Smooth muscle cell (in vitro differentiated cells): ENCODE data around the gene SLC2A13. TPM values are rescaled to one million over a fixed set of nuclear protein-coding genes. Genes with fewer than 3 reads are reported as not detected.

Source experiments
- DNase-seq: peaks from one replicate; lab custom pipeline; 2025; ENCODE audit not compliant: unreplicated experiment; lab: John Stamatoyannopoulos, UW
- H2AFZ ChIP-seq: fragments of 200-600 bp; sonication (generic); 2 replicates; pipeline ENCODE4 v1.6.0; 2016; ENCODE audit warnings: antibody characterized with exemption, low read depth, mild to moderate bottlenecking
- H3F3A ChIP-seq: fragments of 200-600 bp; sonication (generic); 2 replicates; pipeline ENCODE4 v1.6.0; 2017; ENCODE audit warnings: antibody characterized with exemption, low read depth
- H3K27ac ChIP-seq: fragments of 200-600 bp; sonication (generic); 2 replicates; pipeline ENCODE4 v1.5.1; 2016; ENCODE audit warnings: low read depth, mild to moderate bottlenecking
- H3K27me3 ChIP-seq: fragments of 200-600 bp; sonication (generic); 2 replicates; pipeline ENCODE4 v1.6.1; 2016; ENCODE audit warnings: low read depth, mild to moderate bottlenecking
- H3K36me3 ChIP-seq: fragments of 200-600 bp; sonication (generic); 2 replicates; pipeline ENCODE4 v1.5.1; 2016; ENCODE audit warnings: low read depth
- H3K4me1 ChIP-seq: fragments of 200-600 bp; sonication (generic); 2 replicates; pipeline ENCODE4 v1.5.1; 2016; ENCODE audit warnings: low read depth
- H3K4me2 ChIP-seq: fragments of 200-600 bp; sonication (generic); 2 replicates; pipeline ENCODE4 v1.6.0; 2016; ENCODE audit warnings: mild to moderate bottlenecking
- H3K4me3 ChIP-seq: fragments of 200-600 bp; sonication (generic); 2 replicates; pipeline ENCODE4 v1.5.1; 2016; ENCODE audit warnings: mild to moderate bottlenecking
- H3K79me2 ChIP-seq: fragments of 200-600 bp; sonication (generic); 2 replicates; pipeline ENCODE4 v1.6.0; 2016; ENCODE audit warnings: low read depth, mild to moderate bottlenecking
- H3K9ac ChIP-seq: fragments of 200-600 bp; sonication (generic); 2 replicates; pipeline ENCODE4 v1.6.0; 2016; ENCODE audit warnings: low read depth
- H3K9me3 ChIP-seq: fragments of 200-600 bp; sonication (generic); replicated peaks from 2 replicates; pipeline ENCODE4 v1.5.1; 2016; ENCODE audit warnings: low read depth
- H4K20me1 ChIP-seq: fragments of 200-600 bp; sonication (generic); 2 replicates; pipeline ENCODE4 v1.6.0; 2016; ENCODE audit warnings: low read depth
- CTCF ChIP-seq: fragments of 200-600 bp; sonication (generic); IDR thresholded peaks from 2 replicates; pipeline ENCODE4 v1.5.1; 2017; ENCODE audit warnings: borderline replicate concordance, mild to moderate bottlenecking, antibody characterized with exemption; ENCODE audit not compliant: insufficient read depth, poor library complexity, severe bottlenecking
- WGBS: methylation state at CpG from one replicate; pipeline ENCODE4 v1.1.7; 2016; ENCODE audit warnings: low lambda C conversion rate; 5-methylcytosine and 5-hydroxymethylcytosine counted together
- polyA plus RNA-seq: library from polyadenylated mRNA; unstranded; fragments of >200 nt; fragmentation: Nextera tagmentation; extraction: Ambion mirVana; gene quantifications from 2 replicates; pipeline ENCODE4 v1.2.1, GENCODE V29; 2016
- total RNA-seq: library from RNA; depleted of rRNA; stranded (reverse); fragments of >200 nt; gene quantifications from 2 replicates; pipeline ENCODE4 v1.2.3, GENCODE V29; 2014

The SLC2A13 gene
- total and polyA plus RNA-seq, 2 experiments from 2014 or later = 9.6 to 27.4 TPM

- H3K9ac ChIP-seq = no peak overlapping the region
- no peaks in the 10 kb centered on the region for H3K9me3 ChIP-seq
- H3K27me3 ChIP-seq = no peaks in the 10 kb centered on the region
- peaks cover 70% of the 10 kb centered on the region for H3K79me2 ChIP-seq
- TF ChIP-seq CTCF = no peak
- no peak overlapping the region for H3K4me2 ChIP-seq
- H2AFZ ChIP-seq = no peak overlapping the region
- peaks cover 18% of the 10 kb centered on the region for H3K4me1 ChIP-seq
- no peak for DNase-seq
- no peak overlapping the region for H3K4me3 ChIP-seq
- no peaks in the 10 kb centered on the region for H3F3A ChIP-seq
- H3K27ac ChIP-seq = no peak overlapping the region
- 55% methylated on average over 3 of the region's 3 CpGs for WGBS
- H4K20me1 ChIP-seq = peaks cover 18% of the 10 kb centered on the region
- no peaks in the 10 kb centered on the region for H3K36me3 ChIP-seq
Observed at GRCh38 chr12:40099423-40099853, 6.4 kb downstream of the SLC2A13 start.

GRCh38 chr12:40098406-40099145 lies 7.3 kb downstream of the SLC2A13 start:
- DNase-seq = no peak

GRCh38 chr12:40093512-40093911 lies 12.4 kb downstream of the SLC2A13 start:
- H3K27ac ChIP-seq = peak overlapping the region; percentile 75
- no peaks in the 10 kb centered on the region for H3K36me3 ChIP-seq
- no peak overlapping the region for H3K4me2 ChIP-seq
- H3F3A ChIP-seq = no peaks in the 10 kb centered on the region
- no peaks in the 10 kb centered on the region for H4K20me1 ChIP-seq
- H3K9ac ChIP-seq = peak overlapping the region; percentile 56
- peaks cover 42% of the 10 kb centered on the region for H3K79me2 ChIP-seq
- no peak overlapping the region for H2AFZ ChIP-seq
- H3K4me1 ChIP-seq = no peaks in the 10 kb centered on the region
- 96% methylated on average over 4 of the region's 4 CpGs for WGBS
- no peak for TF ChIP-seq CTCF
- no peak for DNase-seq
- H3K9me3 ChIP-seq = no peaks in the 10 kb centered on the region
- H3K4me3 ChIP-seq = no peak overlapping the region
- no peaks in the 10 kb centered on the region for H3K27me3 ChIP-seq

More at GRCh38 chr12:40098406-40099145, 7.3 kb downstream of the SLC2A13 start:
- Histone ChIP-seq H3K4me2 (no peak overlapping the region), H3K4me1 (peaks cover 10% of the 10 kb centered on the region), H3K4me3 (no peak overlapping the region), H3K36me3 (no peaks in the 10 kb centered on the region), H3K27ac (no peak overlapping the region), H2AFZ (no peak overlapping the region), H3K79me2 (peaks cover 69% of the 10 kb centered on the region), H4K20me1 (peaks cover 9% of the 10 kb centered on the region), H3K27me3 (no peaks in the 10 kb centered on the region), H3F3A (no peaks in the 10 kb centered on the region), H3K9ac (no peak overlapping the region), H3K9me3 (no peaks in the 10 kb centered on the region)
- 98% methylated on average over 11 of the region's 11 CpGs for WGBS
- no peak for TF ChIP-seq CTCF

DNA sequence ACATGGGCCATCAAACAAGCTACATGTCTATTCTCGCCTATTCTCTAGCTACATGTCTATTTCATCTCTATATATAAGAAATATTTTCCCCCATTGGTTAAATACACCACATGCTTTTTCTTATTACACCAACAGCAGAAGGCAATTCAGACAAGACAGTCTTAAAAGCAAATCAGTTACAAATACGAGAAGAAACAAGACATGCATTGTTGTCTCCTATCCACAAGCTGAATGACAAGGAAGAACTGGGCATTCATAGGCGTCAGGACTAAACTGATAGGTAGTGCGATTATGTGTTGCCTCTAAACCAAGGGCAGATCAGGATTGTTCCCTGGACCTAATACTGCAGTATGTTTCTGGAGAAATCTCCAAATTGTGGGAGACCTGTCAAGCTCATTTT lies 19.4 kb downstream of the SLC2A13 start:
- Histone ChIP-seq H3F3A (no peaks in the 10 kb centered on the region), H3K27ac (no peak overlapping the region), H3K4me2 (no peak overlapping the region), H4K20me1 (no peaks in the 10 kb centered on the region), H2AFZ (no peak overlapping the region), H3K9ac (no peak overlapping the region), H3K4me3 (no peak overlapping the region), H3K4me1 (no peaks in the 10 kb centered on the region), H3K79me2 (peaks cover 9% of the 10 kb centered on the region), H3K27me3 (no peaks in the 10 kb centered on the region), H3K9me3 (no peaks in the 10 kb centered on the region), H3K36me3 (no peaks in the 10 kb centered on the region)
- no peak for DNase-seq
- TF ChIP-seq CTCF = no peak
- WGBS = 96% methylated on average over 4 of the region's 4 CpGs
